Measurements from ENCODE around the gene FNDC3B.

DNA sequence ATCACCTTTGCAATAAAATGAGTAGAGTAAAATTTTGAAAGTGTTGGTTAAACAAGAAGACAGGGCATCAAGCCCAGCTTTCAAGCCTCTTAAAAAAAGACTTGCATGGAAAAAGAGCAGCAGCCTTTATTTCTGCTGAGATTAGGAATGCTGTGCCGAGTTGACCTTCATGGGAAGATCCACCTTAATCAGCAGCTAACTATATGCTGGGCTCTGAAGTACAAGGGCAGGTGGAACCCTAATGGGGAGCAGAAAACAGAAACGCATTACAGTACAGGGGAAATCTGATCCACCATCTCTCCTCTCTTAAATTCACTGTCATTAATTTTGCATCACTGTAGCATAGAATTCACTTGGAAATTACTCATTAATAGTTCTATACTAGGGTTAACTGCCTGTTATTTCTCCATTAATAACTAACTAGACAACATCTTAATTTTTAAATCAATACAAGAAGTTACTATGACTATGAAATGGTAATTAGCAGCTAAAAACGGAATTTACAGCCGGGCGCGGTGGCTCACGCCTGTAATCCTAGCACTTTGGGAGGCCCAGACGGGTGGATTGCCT, 275.3 kb downstream of the FNDC3B start:
- TF ChIP-seq POLR2AphosphoS5 (IDR thresholded peaks at IDR 0.05; ENCODE audit: low read depth, low read length) (no peak), POLR2A (IDR thresholded peaks at IDR 0.05; ENCODE audit: low read depth, low read length) (no peak), TAF1 (IDR thresholded peaks at IDR 0.05; ENCODE audit: borderline replicate concordance, low read depth, low read length) (no peak)

Measured in GM12892 (cell line).